ENCODE results near the gene ZFYVE28.

Gene ZFYVE28

DNA sequence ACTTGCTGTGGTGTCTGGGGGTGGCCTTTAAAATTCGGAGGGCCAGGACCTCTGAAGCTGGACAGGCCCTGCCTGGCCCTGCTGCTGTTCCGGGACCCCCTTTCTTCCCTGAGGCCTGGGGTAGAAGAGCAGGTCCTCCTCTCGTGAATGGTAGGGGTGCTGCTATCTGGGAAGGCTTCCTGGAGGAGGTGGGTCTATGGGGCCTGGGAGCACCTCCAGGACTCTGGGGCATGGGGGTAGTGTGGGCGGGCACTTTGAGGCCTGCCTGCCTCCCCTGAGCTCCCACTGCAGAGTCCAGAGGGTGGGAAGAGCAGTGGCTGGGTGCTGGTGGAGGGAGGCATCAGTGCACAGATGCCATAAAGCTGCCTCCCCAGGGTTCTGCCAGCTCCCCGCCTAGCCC is 151.6 kb downstream of the ZFYVE28 start:
- Histone ChIP-seq H3F3A (ENCODE audit: insufficient read depth) (no peaks in the 10 kb centered on the region), H4K20me1 (ENCODE audit: low read depth, low read length) (no peaks in the 10 kb centered on the region), H3K27me3 (ENCODE audit: low read length) (no peaks in the 10 kb centered on the region), H3K9ac (ENCODE audit: low read length) (no peak overlapping the region), H3K79me2 (ENCODE audit: insufficient read depth, low read length) (no peaks in the 10 kb centered on the region), H3K9me3 (ENCODE audit: insufficient read depth, low read length) (no peaks in the 10 kb centered on the region), H2AFZ (ENCODE audit: low read depth, low read length, severe bottlenecking) (no peak overlapping the region), H3K27ac (ENCODE audit: low read depth, low read length) (no peak overlapping the region), H3K4me2 (ENCODE audit: low read depth, low read length, poor library complexity, severe bottlenecking) (no peak overlapping the region), H3K9me2 (replicated peaks; ENCODE audit: insufficient read depth, low read length) (no peaks in the 10 kb centered on the region), H3K4me3 (ENCODE audit: insufficient read depth, low read length, poor library complexity, severe bottlenecking) (no peak overlapping the region), H3K36me3 (ENCODE audit: low read length) (no peaks in the 10 kb centered on the region)
- TF ChIP-seq EZH2phosphoT487 (conservative IDR thresholded peaks at IDR 0.05; ENCODE audit: low read length), result no peak
- TF ChIP-seq, protein P1, sequence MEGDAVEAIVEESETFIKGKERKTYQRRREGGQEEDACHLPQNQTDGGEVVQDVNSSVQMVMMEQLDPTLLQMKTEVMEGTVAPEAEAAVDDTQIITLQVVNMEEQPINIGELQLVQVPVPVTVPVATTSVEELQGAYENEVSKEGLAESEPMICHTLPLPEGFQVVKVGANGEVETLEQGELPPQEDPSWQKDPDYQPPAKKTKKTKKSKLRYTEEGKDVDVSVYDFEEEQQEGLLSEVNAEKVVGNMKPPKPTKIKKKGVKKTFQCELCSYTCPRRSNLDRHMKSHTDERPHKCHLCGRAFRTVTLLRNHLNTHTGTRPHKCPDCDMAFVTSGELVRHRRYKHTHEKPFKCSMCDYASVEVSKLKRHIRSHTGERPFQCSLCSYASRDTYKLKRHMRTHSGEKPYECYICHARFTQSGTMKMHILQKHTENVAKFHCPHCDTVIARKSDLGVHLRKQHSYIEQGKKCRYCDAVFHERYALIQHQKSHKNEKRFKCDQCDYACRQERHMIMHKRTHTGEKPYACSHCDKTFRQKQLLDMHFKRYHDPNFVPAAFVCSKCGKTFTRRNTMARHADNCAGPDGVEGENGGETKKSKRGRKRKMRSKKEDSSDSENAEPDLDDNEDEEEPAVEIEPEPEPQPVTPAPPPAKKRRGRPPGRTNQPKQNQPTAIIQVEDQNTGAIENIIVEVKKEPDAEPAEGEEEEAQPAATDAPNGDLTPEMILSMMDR (IDR thresholded peaks at IDR 0.05; ENCODE audit: insufficient read depth, low read length, poor library complexity, severe bottlenecking), result no peak

DNA sequence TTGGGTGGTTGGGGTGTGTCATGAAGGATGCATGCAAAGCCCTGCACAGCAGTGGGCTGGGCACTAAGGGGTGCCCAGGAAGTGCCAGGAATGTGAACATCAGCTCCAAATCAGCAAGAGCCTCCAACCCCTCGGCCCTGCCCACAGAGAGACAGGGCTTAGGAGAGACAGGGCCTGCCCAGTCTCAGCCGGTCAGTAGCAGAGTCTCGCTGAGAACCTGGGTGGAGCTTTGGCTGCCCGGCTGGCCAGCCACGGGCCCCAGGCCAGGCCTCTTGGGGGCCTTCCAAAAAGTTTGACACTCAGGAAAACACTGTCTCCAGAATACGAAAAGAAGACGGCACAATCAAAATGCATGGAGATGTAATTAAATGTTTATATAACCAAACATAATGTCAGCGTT is 152.3 kb downstream of the ZFYVE28 start:
- Histone ChIP-seq H3K27me3 (ENCODE audit: low read length) (no peaks in the 10 kb centered on the region), H3F3A (ENCODE audit: insufficient read depth) (no peaks in the 10 kb centered on the region), H4K20me1 (ENCODE audit: low read depth, low read length) (no peaks in the 10 kb centered on the region), H3K9ac (ENCODE audit: low read length) (no peak overlapping the region), H3K79me2 (ENCODE audit: insufficient read depth, low read length) (no peaks in the 10 kb centered on the region), H3K27ac (ENCODE audit: low read depth, low read length) (no peak overlapping the region), H3K4me3 (ENCODE audit: insufficient read depth, low read length, poor library complexity, severe bottlenecking) (no peak overlapping the region), H3K36me3 (ENCODE audit: low read length) (no peaks in the 10 kb centered on the region), H3K4me2 (ENCODE audit: low read depth, low read length, poor library complexity, severe bottlenecking) (no peak overlapping the region), H3K9me2 (replicated peaks; ENCODE audit: insufficient read depth, low read length) (no peaks in the 10 kb centered on the region), H3K9me3 (ENCODE audit: insufficient read depth, low read length) (no peaks in the 10 kb centered on the region), H2AFZ (ENCODE audit: low read depth, low read length, severe bottlenecking) (no peak overlapping the region)
- TF ChIP-seq, protein P1 (IDR thresholded peaks at IDR 0.05; ENCODE audit: insufficient read depth, low read length, poor library complexity, severe bottlenecking), result no peak
- TF ChIP-seq EZH2phosphoT487 (conservative IDR thresholded peaks at IDR 0.05; ENCODE audit: low read length), result no peak

- TF ChIP-seq, protein P1 (IDR thresholded peaks at IDR 0.05; ENCODE audit: insufficient read depth, low read length, poor library complexity, severe bottlenecking), result no peak
- TF ChIP-seq EZH2phosphoT487 (conservative IDR thresholded peaks at IDR 0.05; ENCODE audit: low read length), result no peak
- Histone ChIP-seq H3K27ac (ENCODE audit: low read depth, low read length) (no peak overlapping the region), H3K9me2 (replicated peaks; ENCODE audit: insufficient read depth, low read length) (no peaks in the 10 kb centered on the region), H3K9ac (ENCODE audit: low read length) (no peak overlapping the region), H3K36me3 (ENCODE audit: low read length) (no peaks in the 10 kb centered on the region), H3K27me3 (ENCODE audit: low read length) (no peaks in the 10 kb centered on the region), H2AFZ (ENCODE audit: low read depth, low read length, severe bottlenecking) (no peak overlapping the region), H3K9me3 (ENCODE audit: insufficient read depth, low read length) (no peaks in the 10 kb centered on the region), H3F3A (ENCODE audit: insufficient read depth) (no peaks in the 10 kb centered on the region), H3K79me2 (ENCODE audit: insufficient read depth, low read length) (no peaks in the 10 kb centered on the region), H4K20me1 (ENCODE audit: low read depth, low read length) (no peaks in the 10 kb centered on the region), H3K4me3 (ENCODE audit: insufficient read depth, low read length, poor library complexity, severe bottlenecking) (no peak overlapping the region), H3K4me2 (ENCODE audit: low read depth, low read length, poor library complexity, severe bottlenecking) (no peak overlapping the region)
Measured at GRCh38 chr4:2265113-2266110, 153.0 kb downstream of the ZFYVE28 start.

Data from SU-DHL-6 (cell line).